ENCODE data around the gene MAB21L1. TPM values are rescaled to one million over a fixed set of nuclear protein-coding genes. Genes with fewer than 3 reads are reported as not detected.

MAB21L1 gene
- total RNA-seq, 1 experiment from 2014 or later, result 9.9 TPM

DNA sequence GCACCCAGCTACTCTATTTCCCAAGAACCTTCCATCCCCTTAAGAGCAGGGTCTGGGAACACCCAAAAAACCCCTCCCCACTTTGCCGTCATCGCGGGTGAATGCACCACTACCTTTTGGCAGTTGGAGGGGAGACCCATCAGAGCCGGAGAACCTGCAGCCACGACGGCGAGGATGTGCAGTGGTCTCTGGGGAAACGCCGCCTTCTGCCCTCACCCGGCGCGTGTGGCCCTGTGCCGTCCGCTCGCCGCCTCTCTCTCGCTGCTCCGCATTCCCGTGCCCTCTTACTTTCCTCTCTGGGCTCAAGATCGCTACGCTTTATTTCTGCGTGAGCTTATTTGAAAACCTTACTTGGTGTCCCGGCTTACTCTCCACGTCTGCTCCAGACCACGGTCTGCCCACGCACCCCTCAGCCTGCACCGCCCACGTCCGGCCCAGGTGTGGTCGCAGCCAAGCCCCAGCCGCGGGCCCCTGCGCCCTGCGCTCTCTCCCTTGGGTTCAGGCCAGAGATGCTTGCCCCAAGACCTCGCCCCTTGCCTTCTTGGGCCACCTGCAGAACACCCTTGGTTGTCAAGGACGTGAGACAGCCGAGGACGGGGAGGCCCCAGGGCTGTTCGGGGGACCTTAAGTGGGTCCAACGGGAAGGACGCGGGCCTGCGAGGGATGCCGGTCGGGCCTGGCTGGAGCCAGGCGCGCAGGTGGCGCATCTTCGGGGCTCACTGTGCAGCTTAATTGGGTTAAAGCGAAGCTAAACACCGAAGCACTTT lies 2.0 kb upstream of the MAB21L1 start:
- Histone ChIP-seq H3K27ac (ENCODE audit: low read length) (peak overlapping the region; percentile 39), H3K9me2 (replicated peaks; ENCODE audit: insufficient read depth, low read length) (no peaks in the 10 kb centered on the region), H3K4me2 (ENCODE audit: low read depth, low read length, poor library complexity, severe bottlenecking) (peak overlapping the region; percentile 76), H2AFZ (ENCODE audit: low read length) (no peak overlapping the region), H3K9ac (ENCODE audit: low read length) (no peak overlapping the region), H3K79me2 (ENCODE audit: low read length) (no peaks in the 10 kb centered on the region), H3K4me3 (ENCODE audit: low read length) (0 out of 2 replicates have a peak overlapping the region, but pooled peaks have one; percentile 71), H3K9me3 (ENCODE audit: low read length) (no peaks in the 10 kb centered on the region), H3K4me1 (ENCODE audit: low read length) (peaks cover 45% of the 10 kb centered on the region), H3K36me3 (ENCODE audit: insufficient read depth, low read length) (no peaks in the 10 kb centered on the region), H4K20me1 (ENCODE audit: insufficient read depth, low read depth, low read length) (no peaks in the 10 kb centered on the region), H3K27me3 (ENCODE audit: low read length) (no peaks in the 10 kb centered on the region)
- DNase-seq, result peak; percentile 44

- no peaks in the 10 kb centered on the region for H3K27me3 ChIP-seq (ENCODE audit: low read length)
- DNase-seq, result no peak
- peaks cover 45% of the 10 kb centered on the region for H3K4me1 ChIP-seq (ENCODE audit: low read length)
- no peaks in the 10 kb centered on the region for H4K20me1 ChIP-seq (ENCODE audit: insufficient read depth, low read depth, low read length)
- no peaks in the 10 kb centered on the region for H3K9me3 ChIP-seq (ENCODE audit: low read length)
- H3K27ac ChIP-seq (ENCODE audit: low read length), result peak overlapping the region; percentile 32
- H3K36me3 ChIP-seq (ENCODE audit: insufficient read depth, low read length), result no peaks in the 10 kb centered on the region
- peak overlapping the region; percentile 76 for H3K4me2 ChIP-seq (ENCODE audit: low read depth, low read length, poor library complexity, severe bottlenecking)
- peak overlapping the region; percentile 71 for H3K4me3 ChIP-seq (ENCODE audit: low read length)
- peak overlapping the region; percentile 68 for H3K9ac ChIP-seq (ENCODE audit: low read length)
- H2AFZ ChIP-seq (ENCODE audit: low read length), result no peak overlapping the region
- H3K79me2 ChIP-seq (ENCODE audit: low read length), result no peaks in the 10 kb centered on the region
- no peaks in the 10 kb centered on the region for H3K9me2 ChIP-seq (replicated peaks; ENCODE audit: insufficient read depth, low read length)
These were observed 977 bp upstream of the MAB21L1 start for GRCh38 chr13:35477386-35477946.

DNA sequence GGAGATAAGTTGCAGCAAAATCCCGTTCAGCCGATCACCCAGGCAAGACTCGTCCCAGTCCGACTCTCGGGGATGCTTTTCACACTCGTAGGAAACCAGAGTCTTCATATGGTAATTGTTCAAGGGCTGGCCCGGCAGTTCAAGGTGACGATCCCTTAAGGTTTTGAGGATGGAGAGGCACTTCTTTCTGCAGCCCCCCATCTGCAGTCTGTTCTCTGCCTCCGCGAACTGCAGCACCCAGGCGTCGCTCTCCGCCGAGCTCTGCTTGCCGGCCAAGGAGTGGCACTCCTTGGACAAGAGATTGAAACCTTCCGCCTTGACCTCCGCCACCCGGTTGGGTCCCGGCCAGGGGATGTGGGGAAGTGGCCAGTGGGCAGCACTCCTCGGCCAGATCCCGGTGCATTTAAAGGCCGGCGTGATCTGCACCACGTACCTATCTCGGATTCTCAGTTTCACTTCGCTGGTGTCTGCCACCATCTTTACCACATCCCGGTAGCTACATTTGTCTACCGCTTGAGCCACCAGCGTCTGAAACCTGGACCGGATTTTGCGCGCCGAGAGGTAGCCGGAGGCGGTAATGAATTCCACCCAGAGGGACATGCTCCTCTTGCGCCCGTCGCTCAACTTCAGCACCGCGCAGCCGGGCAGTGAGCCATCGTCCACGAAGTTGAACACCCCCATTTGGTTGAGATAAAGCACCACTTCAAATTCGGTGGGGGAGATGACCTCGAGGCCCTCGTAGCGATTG lies 1.1 kb downstream of the MAB21L1 start:
- H3K4me2 ChIP-seq (ENCODE audit: low read depth, low read length, poor library complexity, severe bottlenecking), result peak overlapping the region; percentile 76
- peak overlapping the region; percentile 68 for H3K9ac ChIP-seq (ENCODE audit: low read length)
- no peaks in the 10 kb centered on the region for H3K27me3 ChIP-seq (ENCODE audit: low read length)
- no peak overlapping the region for H3K27ac ChIP-seq (ENCODE audit: low read length)
- peak overlapping the region; percentile 71 for H3K4me3 ChIP-seq (ENCODE audit: low read length)
- peak; percentile 60 for DNase-seq
- H3K9me2 ChIP-seq (replicated peaks; ENCODE audit: insufficient read depth, low read length), result no peaks in the 10 kb centered on the region
- no peaks in the 10 kb centered on the region for H3K36me3 ChIP-seq (ENCODE audit: insufficient read depth, low read length)
- no peaks in the 10 kb centered on the region for H3K9me3 ChIP-seq (ENCODE audit: low read length)
- no peaks in the 10 kb centered on the region for H3K79me2 ChIP-seq (ENCODE audit: low read length)
- H3K4me1 ChIP-seq (ENCODE audit: low read length), result peaks cover 45% of the 10 kb centered on the region
- H2AFZ ChIP-seq (ENCODE audit: low read length), result peak overlapping the region; percentile 90; the same call in 1 of the 2 replicates
- no peaks in the 10 kb centered on the region for H4K20me1 ChIP-seq (ENCODE audit: insufficient read depth, low read depth, low read length)

- Histone ChIP-seq H3K9ac (ENCODE audit: low read length) (peak overlapping the region; percentile 68), H3K4me1 (ENCODE audit: low read length) (peaks cover 45% of the 10 kb centered on the region), H3K27me3 (ENCODE audit: low read length) (no peaks in the 10 kb centered on the region), H4K20me1 (ENCODE audit: insufficient read depth, low read depth, low read length) (no peaks in the 10 kb centered on the region), H3K79me2 (ENCODE audit: low read length) (no peaks in the 10 kb centered on the region), H3K4me2 (ENCODE audit: low read depth, low read length, poor library complexity, severe bottlenecking) (peak overlapping the region; percentile 76), H3K9me3 (ENCODE audit: low read length) (no peaks in the 10 kb centered on the region), H3K4me3 (ENCODE audit: low read length) (peak overlapping the region; percentile 71), H2AFZ (ENCODE audit: low read length) (no peak overlapping the region; the same call in 1 of the 2 replicates), H3K9me2 (replicated peaks; ENCODE audit: insufficient read depth, low read length) (no peaks in the 10 kb centered on the region), H3K27ac (ENCODE audit: low read length) (no peak overlapping the region), H3K36me3 (ENCODE audit: insufficient read depth, low read length) (no peaks in the 10 kb centered on the region)
- DNase-seq, result no peak
These were observed 1.8 kb downstream of the MAB21L1 start for GRCh38 chr13:35474496-35475211.

DNA sequence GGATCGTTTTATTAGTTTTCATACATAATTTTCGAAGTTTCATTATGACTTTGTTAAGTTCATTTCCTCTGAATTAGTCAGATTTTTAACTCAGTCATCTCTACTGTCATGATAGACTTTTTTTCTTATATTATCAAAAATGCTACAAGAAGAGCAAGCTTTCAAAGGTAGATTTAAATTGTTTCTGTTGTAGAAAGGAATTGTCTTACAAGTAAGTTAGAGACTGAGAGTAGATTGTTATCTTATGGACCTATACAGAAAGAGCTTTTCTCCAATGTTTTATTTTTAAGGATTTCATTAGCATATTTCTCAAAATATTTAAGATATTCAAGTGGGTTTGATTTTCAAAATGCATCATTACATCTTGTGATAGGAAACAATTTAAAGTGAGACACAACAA lies 2.7 kb downstream of the MAB21L1 start:
- no peaks in the 10 kb centered on the region for H3K79me2 ChIP-seq (ENCODE audit: low read length)
- no peak overlapping the region for H2AFZ ChIP-seq (ENCODE audit: low read length)
- peaks cover 41% of the 10 kb centered on the region for H3K4me1 ChIP-seq (ENCODE audit: low read length)
- no peaks in the 10 kb centered on the region for H3K36me3 ChIP-seq (ENCODE audit: insufficient read depth, low read length)
- no peaks in the 10 kb centered on the region for H3K9me3 ChIP-seq (ENCODE audit: low read length)
- H3K27ac ChIP-seq (ENCODE audit: low read length), result no peak overlapping the region
- H3K9me2 ChIP-seq (replicated peaks; ENCODE audit: insufficient read depth, low read length), result no peaks in the 10 kb centered on the region
- H4K20me1 ChIP-seq (ENCODE audit: insufficient read depth, low read depth, low read length), result no peaks in the 10 kb centered on the region
- peak overlapping the region; percentile 76 for H3K4me2 ChIP-seq (ENCODE audit: low read depth, low read length, poor library complexity, severe bottlenecking)
- DNase-seq, result no peak
- H3K4me3 ChIP-seq (ENCODE audit: low read length), result peak overlapping the region; percentile 35
- 0 out of 2 replicates have a peak overlapping the region, but pooled peaks have one; percentile 5 for H3K9ac ChIP-seq (ENCODE audit: low read length)
- H3K27me3 ChIP-seq (ENCODE audit: low read length), result no peaks in the 10 kb centered on the region

DNA sequence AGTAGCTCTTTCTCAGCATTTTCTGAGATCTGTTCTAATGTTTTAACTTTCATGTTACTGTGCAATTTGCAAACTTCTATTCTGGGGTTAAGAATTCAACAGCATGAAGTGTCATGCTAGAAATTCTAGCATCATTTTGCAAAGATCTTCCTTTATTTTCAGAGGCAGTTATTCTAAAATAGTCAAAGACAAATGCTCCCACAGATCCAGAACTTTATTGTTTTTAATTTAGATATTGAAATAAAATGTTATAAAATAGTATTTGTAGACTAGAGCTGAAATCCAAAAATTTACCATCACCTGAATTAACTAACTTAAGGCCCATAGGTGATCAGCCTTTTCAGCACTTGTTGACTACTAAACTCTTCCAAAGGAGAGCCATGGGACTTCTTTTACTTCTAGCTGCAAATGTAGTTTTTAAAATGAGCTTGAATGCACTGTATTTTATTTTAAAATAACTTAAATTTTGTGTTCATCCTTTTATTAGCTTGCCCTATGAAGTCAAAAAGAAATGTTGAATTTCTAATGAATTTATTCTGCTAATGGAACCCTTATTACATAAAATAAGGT lies 3.2 kb downstream of the MAB21L1 start:
- Histone ChIP-seq H3K27me3 (ENCODE audit: low read length) (no peaks in the 10 kb centered on the region), H3K4me3 (ENCODE audit: low read length) (peak overlapping the region; percentile 35; the same call in 1 of the 2 replicates), H3K9me2 (replicated peaks; ENCODE audit: insufficient read depth, low read length) (no peaks in the 10 kb centered on the region), H3K27ac (ENCODE audit: low read length) (no peak overlapping the region), H3K4me2 (ENCODE audit: low read depth, low read length, poor library complexity, severe bottlenecking) (peak overlapping the region; percentile 76), H2AFZ (ENCODE audit: low read length) (no peak overlapping the region), H3K36me3 (ENCODE audit: insufficient read depth, low read length) (no peaks in the 10 kb centered on the region), H3K9ac (ENCODE audit: low read length) (0 out of 2 replicates have a peak overlapping the region, but pooled peaks have one; percentile 5), H3K79me2 (ENCODE audit: low read length) (no peaks in the 10 kb centered on the region), H3K4me1 (ENCODE audit: low read length) (peaks cover 37% of the 10 kb centered on the region), H4K20me1 (ENCODE audit: insufficient read depth, low read depth, low read length) (no peaks in the 10 kb centered on the region), H3K9me3 (ENCODE audit: low read length) (no peaks in the 10 kb centered on the region)
- DNase-seq, result no peak

GRCh38 chr13:35472323-35472881 lies 4.1 kb downstream of the MAB21L1 start:
- H4K20me1 ChIP-seq (ENCODE audit: insufficient read depth, low read depth, low read length), result no peaks in the 10 kb centered on the region
- no peak overlapping the region for H3K4me2 ChIP-seq (ENCODE audit: low read depth, low read length, poor library complexity, severe bottlenecking)
- H3K27ac ChIP-seq (ENCODE audit: low read length), result no peak overlapping the region
- no peaks in the 10 kb centered on the region for H3K9me2 ChIP-seq (replicated peaks; ENCODE audit: insufficient read depth, low read length)
- H3K36me3 ChIP-seq (ENCODE audit: insufficient read depth, low read length), result no peaks in the 10 kb centered on the region
- no peaks in the 10 kb centered on the region for H3K27me3 ChIP-seq (ENCODE audit: low read length)
- H2AFZ ChIP-seq (ENCODE audit: low read length), result no peak overlapping the region
- DNase-seq, result no peak
- H3K9me3 ChIP-seq (ENCODE audit: low read length), result no peaks in the 10 kb centered on the region
- H3K4me1 ChIP-seq (ENCODE audit: low read length), result peaks cover 28% of the 10 kb centered on the region
- H3K79me2 ChIP-seq (ENCODE audit: low read length), result no peaks in the 10 kb centered on the region
- H3K9ac ChIP-seq (ENCODE audit: low read length), result no peak overlapping the region
- no peak overlapping the region for H3K4me3 ChIP-seq (ENCODE audit: low read length)

Data from Karpas-422 (cell line).